IPS-18a (cell line): ENCODE results near the gene PTPRN2.
"Not testable (repeated sequence)": the region's sequence is repeated elsewhere in the genome, so short reads cannot be mapped to it uniquely, and the experiment has no call there.

Experiments used
- H3K27ac ChIP-seq: one replicate; pipeline ENCODE4 v1.5.1; 2013; ENCODE audit warnings: low read length
- H3K27me3 ChIP-seq: one replicate; pipeline ENCODE4 v1.6.1; 2013; ENCODE audit warnings: mild to moderate bottlenecking, low read length; ENCODE audit not compliant: control insufficient read depth, insufficient read depth
- H3K36me3 ChIP-seq: one replicate; pipeline ENCODE4 v1.6.1; 2013; ENCODE audit warnings: low read depth, low read length; ENCODE audit not compliant: control insufficient read depth
- H3K4me1 ChIP-seq: one replicate; pipeline ENCODE4 v1.6.1; 2013; ENCODE audit warnings: low read depth, low read length; ENCODE audit not compliant: control insufficient read depth
- H3K4me3 ChIP-seq: one replicate; pipeline ENCODE4 v1.5.1; 2013; ENCODE audit warnings: low read length
- H3K9ac ChIP-seq: one replicate; pipeline ENCODE4 v1.6.1; 2013; ENCODE audit warnings: mild to moderate bottlenecking, low read length, moderate library complexity
- H3K9me3 ChIP-seq: one replicate; pipeline ENCODE4 v1.6.1; 2013; ENCODE audit warnings: low read depth, low read length; ENCODE audit not compliant: control insufficient read depth

Gene PTPRN2

GRCh38 chr7:158432369-158433341 is 155.0 kb downstream of the PTPRN2 start:
- Histone ChIP-seq H3K9ac (no peak overlapping the region), H3K4me3 (no peak overlapping the region), H3K4me1 (no peaks in the 10 kb centered on the region), H3K36me3 (no peaks in the 10 kb centered on the region), H3K9me3 (no peaks in the 10 kb centered on the region), H3K27me3 (no peaks in the 10 kb centered on the region), H3K27ac (no peak overlapping the region)

DNA sequence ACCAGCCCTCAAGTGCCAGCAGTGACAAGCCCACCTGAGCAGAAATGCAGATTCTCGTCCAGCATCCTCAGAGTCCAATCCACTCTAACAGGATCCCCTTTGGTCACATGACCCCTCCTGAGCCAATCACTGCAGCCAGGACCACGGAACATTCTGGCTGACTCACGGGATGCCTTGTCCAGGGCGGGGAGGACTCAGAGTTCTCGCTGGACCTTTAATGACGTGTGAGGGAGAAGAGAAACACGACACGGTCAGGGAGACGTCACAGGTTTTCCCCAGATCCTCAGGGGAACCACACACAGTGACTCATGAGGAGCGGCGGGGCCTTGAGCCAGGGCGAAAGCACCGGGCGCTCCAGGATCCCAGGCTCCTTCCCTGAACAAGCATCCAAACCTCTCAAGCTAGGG is 155.7 kb downstream of the PTPRN2 start:
- no peak overlapping the region for H3K27ac ChIP-seq
- H3K4me1 ChIP-seq: no peaks in the 10 kb centered on the region
- H3K9me3 ChIP-seq: no peaks in the 10 kb centered on the region
- H3K27me3 ChIP-seq: no peaks in the 10 kb centered on the region
- H3K36me3 ChIP-seq: no peaks in the 10 kb centered on the region
- H3K9ac ChIP-seq: no peak overlapping the region
- no peak overlapping the region for H3K4me3 ChIP-seq

DNA sequence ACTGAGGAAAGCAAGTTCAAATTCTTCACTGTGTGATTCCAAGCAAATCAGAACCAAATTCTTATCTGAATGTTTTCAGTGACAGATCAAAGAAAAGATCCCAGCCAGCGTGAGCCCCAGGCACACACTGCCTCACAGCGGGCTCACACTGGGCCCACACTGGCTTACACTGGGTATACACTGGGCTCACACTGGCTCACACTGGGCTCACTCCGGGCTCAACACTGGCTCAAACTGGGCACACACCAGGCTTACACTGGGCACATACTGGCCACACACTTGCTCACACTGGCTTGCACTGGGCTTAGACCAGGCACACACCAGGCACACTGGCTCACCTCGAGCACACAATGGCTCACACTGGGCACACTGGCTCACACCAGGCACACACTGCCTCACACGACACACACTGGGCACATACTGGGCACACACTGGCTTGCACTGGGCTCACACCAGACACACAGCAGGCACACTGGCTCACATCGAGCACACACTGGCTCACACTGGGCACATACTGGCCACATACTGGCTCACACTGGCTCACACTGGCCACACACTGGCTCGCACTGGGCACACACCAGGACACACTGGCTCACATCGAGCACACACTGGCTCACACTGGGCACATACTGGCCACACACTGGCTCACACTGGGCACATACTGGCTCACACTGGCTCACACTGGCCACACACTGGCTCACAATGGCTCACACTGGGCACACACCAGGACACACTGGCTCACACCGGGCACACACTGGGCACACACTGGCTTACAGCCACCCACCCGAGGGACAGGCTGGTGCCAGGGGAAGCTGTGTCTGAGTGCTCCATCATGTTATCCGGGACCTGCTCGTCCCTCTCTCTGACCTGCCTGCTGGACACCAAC is 156.3 kb downstream of the PTPRN2 start:
- Histone ChIP-seq H3K27ac (no peak overlapping the region), H3K9me3 (no peaks in the 10 kb centered on the region), H3K4me3 (no peak overlapping the region), H3K27me3 (no peaks in the 10 kb centered on the region), H3K4me1 (no peaks in the 10 kb centered on the region), H3K36me3 (no peaks in the 10 kb centered on the region), H3K9ac (no peak overlapping the region)

- Histone ChIP-seq H3K27ac (no peak overlapping the region), H3K9me3 (no peaks in the 10 kb centered on the region), H3K4me1 (no peaks in the 10 kb centered on the region), H3K4me3 (no peak overlapping the region), H3K27me3 (no peaks in the 10 kb centered on the region), H3K36me3 (no peaks in the 10 kb centered on the region), H3K9ac (no peak overlapping the region)
Observed at GRCh38 chr7:158430308-158431034, 157.2 kb downstream of the PTPRN2 start.

DNA sequence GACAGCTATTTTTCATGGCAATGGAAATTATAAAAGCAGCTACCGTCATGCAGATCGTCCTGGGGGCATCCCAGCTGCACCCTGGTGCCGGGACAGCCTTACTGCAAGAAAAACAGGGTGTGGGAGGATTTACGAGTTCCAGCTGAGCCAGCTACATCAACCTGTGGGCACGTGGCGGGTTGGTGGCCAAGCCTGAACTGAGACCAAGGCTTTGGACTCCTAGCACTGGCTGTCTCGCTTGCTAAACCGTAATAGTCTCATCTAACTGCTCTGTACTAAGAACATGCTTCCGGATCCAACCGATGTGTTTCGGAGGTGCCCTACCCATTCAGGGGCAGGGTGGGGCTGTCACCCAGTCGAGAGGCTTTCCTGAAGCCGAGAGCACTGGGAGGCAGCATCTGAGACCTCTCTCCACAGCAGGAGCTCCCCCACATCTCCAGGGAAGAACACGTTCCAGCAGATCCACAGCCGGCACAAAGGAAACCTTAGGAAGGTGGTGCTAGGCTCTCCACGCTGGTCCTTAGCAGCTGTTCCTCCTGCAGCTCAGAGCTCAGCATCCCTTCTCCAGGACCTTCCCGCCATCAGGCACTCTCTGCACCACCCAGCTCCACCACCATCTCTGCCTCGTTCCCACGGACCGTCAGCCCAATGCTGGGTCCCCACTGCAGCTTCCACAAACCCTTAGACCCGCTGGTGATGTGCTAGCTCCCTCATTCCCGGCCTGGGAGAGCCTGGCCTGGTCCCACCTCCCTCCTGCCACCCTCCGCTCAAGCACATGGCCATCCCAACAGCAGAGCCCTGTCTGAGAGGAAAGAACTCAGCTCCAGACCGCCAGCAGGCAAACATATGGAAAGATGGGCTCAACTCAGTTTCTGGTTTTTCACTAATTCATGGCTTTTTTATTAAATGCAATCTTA is 158.5 kb downstream of the PTPRN2 start:
- Histone ChIP-seq H3K4me3 (no peak overlapping the region), H3K27me3 (no peaks in the 10 kb centered on the region), H3K27ac (no peak overlapping the region), H3K9me3 (no peaks in the 10 kb centered on the region), H3K4me1 (no peaks in the 10 kb centered on the region), H3K36me3 (no peaks in the 10 kb centered on the region), H3K9ac (no peak overlapping the region)

DNA sequence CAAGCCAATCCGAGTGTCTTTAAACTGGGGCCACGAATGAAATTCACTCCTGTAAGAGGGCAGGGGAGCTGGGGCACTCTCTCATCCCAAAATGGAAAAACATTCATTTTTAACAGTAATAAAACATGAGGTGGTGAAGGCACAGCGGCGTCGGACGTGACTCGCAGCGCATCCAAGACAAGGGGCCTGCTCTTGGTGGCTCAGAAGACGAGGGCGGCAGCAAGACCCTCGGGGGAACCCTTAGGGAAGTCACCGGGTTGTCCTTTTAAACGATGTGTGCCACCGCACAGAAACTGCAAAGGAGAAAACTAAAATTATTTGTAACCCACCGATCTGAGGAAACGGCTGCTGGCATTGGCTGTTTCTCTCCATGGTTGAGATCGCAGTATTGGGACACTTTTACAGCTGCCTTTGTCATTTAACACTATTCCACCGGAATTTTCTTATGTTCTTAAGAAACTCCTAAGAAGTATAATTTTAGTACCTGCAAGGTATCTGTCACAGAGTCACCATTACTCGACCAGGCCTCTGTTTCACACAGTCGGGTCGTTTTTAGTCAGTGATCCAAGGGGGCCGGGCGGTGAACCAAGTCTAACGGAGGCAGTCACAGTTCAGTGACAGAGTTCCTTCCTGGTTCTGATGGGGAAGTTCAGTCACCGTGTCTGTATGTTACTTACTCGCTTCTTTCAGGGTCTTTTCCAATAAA is 159.3 kb downstream of the PTPRN2 start:
- H3K9ac ChIP-seq: no peak overlapping the region
- no peak overlapping the region for H3K4me3 ChIP-seq
- no peak overlapping the region for H3K27ac ChIP-seq
- no peaks in the 10 kb centered on the region for H3K27me3 ChIP-seq
- H3K36me3 ChIP-seq: no peaks in the 10 kb centered on the region
- H3K4me1 ChIP-seq: no peaks in the 10 kb centered on the region
- H3K9me3 ChIP-seq: no peaks in the 10 kb centered on the region

DNA sequence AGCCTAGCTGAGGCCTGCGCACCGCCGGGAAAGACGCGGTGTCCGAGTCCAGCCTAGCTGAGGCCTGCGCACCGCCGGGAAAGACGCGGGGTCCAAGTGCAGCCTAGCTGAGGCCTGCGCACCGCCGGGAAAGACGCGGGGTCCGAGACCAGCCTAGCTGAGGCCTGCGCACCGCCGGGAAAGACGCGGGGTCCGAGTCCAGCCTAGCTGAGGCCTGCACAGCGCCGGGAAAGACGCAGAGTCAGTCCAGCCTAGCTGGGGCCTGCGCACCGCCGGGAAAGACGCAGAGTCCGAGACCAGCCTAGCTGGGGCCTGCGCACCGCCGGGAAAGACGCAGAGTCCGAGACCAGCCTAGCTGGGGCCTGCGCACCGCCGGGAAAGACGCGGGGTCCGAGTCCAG is 161.9 kb downstream of the PTPRN2 start:
- H3K4me3 ChIP-seq, H3K27ac ChIP-seq, H3K9ac ChIP-seq, H3K27me3 ChIP-seq, H3K9me3 ChIP-seq, H3K36me3 ChIP-seq, H3K4me1 ChIP-seq: not testable (repeated sequence)

DNA sequence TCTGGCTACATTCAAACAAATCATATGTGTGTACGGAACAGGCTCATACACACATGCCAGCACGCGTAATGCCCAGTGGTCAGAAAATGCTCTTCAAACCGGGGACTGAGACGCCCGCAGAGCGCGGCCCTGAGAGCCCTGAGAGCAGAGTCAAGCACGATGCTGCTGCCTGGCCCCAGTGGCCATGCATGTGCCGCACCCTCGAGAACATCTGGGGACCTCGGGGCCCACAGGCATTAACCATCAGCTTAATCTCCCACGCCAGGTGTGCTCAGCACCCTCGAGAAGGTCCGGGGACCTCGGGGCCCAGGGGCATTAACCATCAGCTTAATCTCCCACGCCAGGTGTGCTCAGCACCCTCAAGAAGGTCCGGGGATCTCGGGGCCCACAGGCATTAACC is 163.1 kb downstream of the PTPRN2 start:
- no peaks in the 10 kb centered on the region for H3K27me3 ChIP-seq
- H3K4me1 ChIP-seq: no peaks in the 10 kb centered on the region
- no peak overlapping the region for H3K27ac ChIP-seq
- no peak overlapping the region for H3K4me3 ChIP-seq
- no peaks in the 10 kb centered on the region for H3K36me3 ChIP-seq
- H3K9ac ChIP-seq: no peak overlapping the region
- no peaks in the 10 kb centered on the region for H3K9me3 ChIP-seq

- H3K9me3 ChIP-seq: peaks cover 1% of the 10 kb centered on the region
- no peaks in the 10 kb centered on the region for H3K27me3 ChIP-seq
- H3K36me3 ChIP-seq: no peaks in the 10 kb centered on the region
- no peak overlapping the region for H3K9ac ChIP-seq
- H3K4me1 ChIP-seq: no peaks in the 10 kb centered on the region
- H3K27ac ChIP-seq: no peak overlapping the region
- no peak overlapping the region for H3K4me3 ChIP-seq
Observed at GRCh38 chr7:158424011-158424410, 163.6 kb downstream of the PTPRN2 start.

- peaks cover 6% of the 10 kb centered on the region for H3K9me3 ChIP-seq
- H3K27ac ChIP-seq: no peak overlapping the region
- H3K4me3 ChIP-seq: no peak overlapping the region
- H3K27me3 ChIP-seq: no peaks in the 10 kb centered on the region
- no peaks in the 10 kb centered on the region for H3K36me3 ChIP-seq
- no peak overlapping the region for H3K9ac ChIP-seq
- H3K4me1 ChIP-seq: no peaks in the 10 kb centered on the region
Observed at GRCh38 chr7:158422887-158423560, 164.6 kb downstream of the PTPRN2 start.
